ENCODE results near the gene CHST8.

CHST8 gene

DNA sequence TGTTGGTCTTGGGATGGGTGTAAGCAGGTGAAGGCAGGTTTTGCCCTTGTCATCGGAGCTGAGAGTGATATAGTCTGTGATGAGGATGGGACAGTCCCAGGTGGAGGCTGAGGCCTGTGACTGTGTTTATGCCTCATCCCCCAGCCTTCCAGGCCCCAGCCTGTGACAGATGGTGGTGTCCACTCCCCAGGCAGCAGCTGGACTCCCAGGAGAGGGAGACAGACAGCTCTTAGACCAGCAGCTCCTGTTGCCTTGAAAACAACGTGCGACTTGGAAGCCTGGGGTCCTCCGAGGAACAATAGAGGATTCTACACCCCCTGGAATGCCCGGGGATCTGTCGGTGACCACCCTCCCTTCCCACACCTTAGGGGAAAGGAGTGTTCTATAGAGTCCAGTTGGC, 63.8 kb downstream of the CHST8 start:
- Histone ChIP-seq H3K9ac (ENCODE audit: low read depth, low read length) (no peak overlapping the region), H4K20me1 (ENCODE audit: insufficient read depth, low read length) (no peaks in the 10 kb centered on the region), H3K4me3 (ENCODE audit: low read depth in 1 of 2, low read length in 2 of 2) (no peak overlapping the region), H3K79me2 (ENCODE audit: insufficient read depth, low read length) (no peaks in the 10 kb centered on the region), H3K36me3 (ENCODE audit: insufficient read depth, low read length) (no peaks in the 10 kb centered on the region), H3K4me1 (ENCODE audit: insufficient read depth, low read length) (no peaks in the 10 kb centered on the region), H3K9me3 (ENCODE audit: insufficient read depth, low read length, severe bottlenecking) (no peaks in the 10 kb centered on the region), H2AFZ (ENCODE audit: low read depth, low read length) (no peak overlapping the region), H3K27me3 (ENCODE audit: insufficient read depth, low read length, poor library complexity) (no peaks in the 10 kb centered on the region), H3K4me2 (ENCODE audit: insufficient read depth, low read length) (no peak overlapping the region), H3K27ac (ENCODE audit: low read length) (no peak overlapping the region)
- ATAC-seq (ENCODE audit: insufficient read depth, low read depth) (no peak), DNase-seq (no peak)
- TF ChIP-seq EZH2 (IDR thresholded peaks at IDR 0.05; ENCODE audit: borderline replicate concordance, low read depth, low read length, severe bottlenecking): no peak
- no peak for TF ChIP-seq CTCF (IDR thresholded peaks at IDR 0.05; ENCODE audit: borderline replicate concordance, extremely low read depth, low read length, poor library complexity, severe bottlenecking)

- no peak overlapping the region for H3K4me3 ChIP-seq (ENCODE audit: low read depth in 1 of 2, low read length in 2 of 2)
- DNase-seq: no peak
- no peak overlapping the region for H2AFZ ChIP-seq (ENCODE audit: low read depth, low read length)
- no peaks in the 10 kb centered on the region for H3K79me2 ChIP-seq (ENCODE audit: insufficient read depth, low read length)
- no peaks in the 10 kb centered on the region for H4K20me1 ChIP-seq (ENCODE audit: insufficient read depth, low read length)
- no peaks in the 10 kb centered on the region for H3K27me3 ChIP-seq (ENCODE audit: insufficient read depth, low read length, poor library complexity)
- no peak for ATAC-seq (ENCODE audit: insufficient read depth, low read depth)
- no peaks in the 10 kb centered on the region for H3K9me3 ChIP-seq (ENCODE audit: insufficient read depth, low read length, severe bottlenecking)
- H3K27ac ChIP-seq (ENCODE audit: low read length): no peak overlapping the region
- no peak overlapping the region for H3K9ac ChIP-seq (ENCODE audit: low read depth, low read length)
- H3K4me1 ChIP-seq (ENCODE audit: insufficient read depth, low read length): no peaks in the 10 kb centered on the region
- H3K36me3 ChIP-seq (ENCODE audit: insufficient read depth, low read length): no peaks in the 10 kb centered on the region
- H3K4me2 ChIP-seq (ENCODE audit: insufficient read depth, low read length): no peak overlapping the region
- no peak for TF ChIP-seq CTCF (IDR thresholded peaks at IDR 0.05; ENCODE audit: borderline replicate concordance, extremely low read depth, low read length, poor library complexity, severe bottlenecking)
- TF ChIP-seq EZH2 (IDR thresholded peaks at IDR 0.05; ENCODE audit: borderline replicate concordance, low read depth, low read length, severe bottlenecking): no peak
These were observed 64.5 kb downstream of the CHST8 start for GRCh38 chr19:33686262-33686661.

DNA sequence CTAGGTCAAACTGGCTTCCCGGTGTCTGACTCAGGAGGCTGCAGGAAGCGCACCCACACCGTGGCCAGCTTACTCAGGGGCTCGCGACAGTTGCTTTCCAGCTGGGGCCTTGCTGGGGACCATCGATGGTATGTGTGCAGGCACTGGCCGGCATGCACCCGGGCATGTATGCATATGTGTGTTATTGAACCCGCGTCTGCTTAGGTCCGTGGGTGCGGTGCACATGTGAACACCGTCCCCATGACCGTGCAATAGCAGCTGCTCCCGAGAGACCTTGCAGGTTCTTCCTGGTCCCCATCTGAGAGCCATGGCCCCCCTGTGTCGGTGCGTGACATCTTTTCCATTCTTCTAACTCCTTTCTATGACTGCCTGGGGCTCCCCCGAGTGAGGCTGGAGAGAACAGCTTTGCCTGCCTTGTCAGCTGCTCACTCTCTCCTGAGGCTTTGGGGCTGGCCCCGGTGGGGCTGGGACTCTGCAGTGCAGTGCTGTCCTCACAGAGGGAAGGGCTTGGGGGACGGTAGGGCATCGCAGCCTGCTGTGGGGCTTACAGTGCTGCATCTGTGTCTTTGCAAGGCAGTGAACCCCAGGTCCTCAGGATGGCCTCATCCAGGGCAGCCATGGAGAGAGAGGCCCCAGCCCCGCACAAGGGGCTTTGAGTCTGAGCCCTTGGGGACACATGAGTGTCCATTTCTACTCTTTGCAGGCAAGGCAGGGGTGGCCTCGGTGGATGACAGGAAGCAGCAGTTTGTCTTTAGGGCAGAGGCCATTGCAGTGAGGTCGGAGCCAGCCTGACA, 65.1 kb downstream of the CHST8 start:
- no peaks in the 10 kb centered on the region for H3K9me3 ChIP-seq (ENCODE audit: insufficient read depth, low read length, severe bottlenecking)

More for the DNA sequence above, 65.1 kb downstream of the CHST8 start:
- Histone ChIP-seq H3K79me2 (ENCODE audit: insufficient read depth, low read length) (no peaks in the 10 kb centered on the region), H4K20me1 (ENCODE audit: insufficient read depth, low read length) (no peaks in the 10 kb centered on the region), H3K36me3 (ENCODE audit: insufficient read depth, low read length) (no peaks in the 10 kb centered on the region), H2AFZ (ENCODE audit: low read depth, low read length) (no peak overlapping the region), H3K27me3 (ENCODE audit: insufficient read depth, low read length, poor library complexity) (no peaks in the 10 kb centered on the region), H3K4me2 (ENCODE audit: insufficient read depth, low read length) (no peak overlapping the region), H3K27ac (ENCODE audit: low read length) (no peak overlapping the region), H3K4me1 (ENCODE audit: insufficient read depth, low read length) (no peaks in the 10 kb centered on the region), H3K9ac (ENCODE audit: low read depth, low read length) (no peak overlapping the region), H3K4me3 (ENCODE audit: low read depth in 1 of 2, low read length in 2 of 2) (no peak overlapping the region)
- no peak for DNase-seq
- ATAC-seq (ENCODE audit: insufficient read depth, low read depth): no peak
- no peak for TF ChIP-seq CTCF (IDR thresholded peaks at IDR 0.05; ENCODE audit: borderline replicate concordance, extremely low read depth, low read length, poor library complexity, severe bottlenecking)
- TF ChIP-seq EZH2 (IDR thresholded peaks at IDR 0.05; ENCODE audit: borderline replicate concordance, low read depth, low read length, severe bottlenecking): no peak
